Measurements from ENCODE around the gene CLEC16A.
A peak's percentile ranks its signal among the peaks of the same experiment; 100 is the strongest.

CLEC16A gene

GRCh38 chr16:11015076-11015475 lies 70.7 kb downstream of the CLEC16A start:
- no peak overlapping the region for H3K56ac ChIP-seq (ENCODE audit: low read length)
- H3K9ac ChIP-seq (ENCODE audit: low read length), result no peak overlapping the region
- no peak overlapping the region for H2BK15ac ChIP-seq (replicated peaks; ENCODE audit: low read depth)
- no peak overlapping the region for H3K18ac ChIP-seq (ENCODE audit: low read length)
- no CpG with 5 or more reads among the region's 6 CpGs for WGBS (ENCODE audit: extremely low coverage, insufficient coverage, low lambda C conversion rate)
- H2BK120ac ChIP-seq (ENCODE audit: low read depth, low read length), result no peak overlapping the region
- no peaks in the 10 kb centered on the region for H3K36me3 ChIP-seq (ENCODE audit: control insufficient read depth, insufficient read depth, low read length)
- H3K4ac ChIP-seq (ENCODE audit: low read depth, low read length), result no peak overlapping the region
- no peak overlapping the region for H2AK5ac ChIP-seq (ENCODE audit: low read length)
- H3K79me1 ChIP-seq (ENCODE audit: low read length), result no peaks in the 10 kb centered on the region
- H3K4me2 ChIP-seq (ENCODE audit: low read length), result no peak overlapping the region
- no peak overlapping the region for H4K8ac ChIP-seq (ENCODE audit: low read depth, low read length)
- no peak for DNase-seq
- H3K27ac ChIP-seq (ENCODE audit: low read depth, low read length), result no peak overlapping the region
- H3K4me3 ChIP-seq (ENCODE audit: low read length), result no peak overlapping the region
- no peak overlapping the region for H3K23ac ChIP-seq (ENCODE audit: low read length)
- no peaks in the 10 kb centered on the region for H3K27me3 ChIP-seq (ENCODE audit: insufficient read depth, low read length, poor library complexity)
- H2BK5ac ChIP-seq (ENCODE audit: low read length), result no peak overlapping the region
- H4K5ac ChIP-seq (ENCODE audit: low read length), result no peak overlapping the region
- no peaks in the 10 kb centered on the region for H3K79me2 ChIP-seq (ENCODE audit: control insufficient read depth, insufficient read depth, low read length)
- peaks cover 5% of the 10 kb centered on the region for H3K4me1 ChIP-seq (ENCODE audit: control insufficient read depth, low read depth, low read length)

- H3K4ac ChIP-seq (ENCODE audit: low read depth, low read length), result no peak overlapping the region
Measured at GRCh38 chr16:11015607-11016006, 71.2 kb downstream of the CLEC16A start.

DNA sequence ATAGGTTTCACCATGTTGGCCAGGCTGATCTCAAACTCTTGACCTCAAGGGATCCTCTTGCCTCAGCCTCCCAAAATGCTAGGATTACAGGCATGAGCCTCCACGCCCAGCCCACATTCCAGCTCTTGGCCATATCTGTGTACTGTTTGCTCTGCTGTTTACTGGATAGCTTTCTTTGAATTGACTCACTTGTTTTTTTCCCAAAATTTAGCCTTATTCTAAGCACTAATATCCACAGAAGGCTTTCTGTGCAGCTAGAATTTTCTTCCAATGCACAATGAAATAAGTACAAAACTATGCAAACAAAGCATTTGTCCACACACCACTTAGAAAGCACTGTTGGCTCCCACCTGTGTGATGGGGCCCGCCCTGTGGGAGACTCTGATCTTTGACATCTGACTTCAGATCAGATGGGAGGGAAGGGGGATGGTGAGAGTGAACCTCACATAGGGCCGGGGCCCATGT lies 72.2 kb downstream of the CLEC16A start:
- Histone ChIP-seq H2BK15ac (replicated peaks; ENCODE audit: low read depth) (no peak overlapping the region), H2BK120ac (ENCODE audit: low read depth, low read length) (no peak overlapping the region), H3K4me1 (ENCODE audit: control insufficient read depth, low read depth, low read length) (peaks cover 5% of the 10 kb centered on the region), H3K4me2 (ENCODE audit: low read length) (no peak overlapping the region), H3K79me1 (ENCODE audit: low read length) (no peaks in the 10 kb centered on the region), H3K56ac (ENCODE audit: low read length) (no peak overlapping the region), H3K23ac (ENCODE audit: low read length) (no peak overlapping the region), H3K4ac (ENCODE audit: low read depth, low read length) (no peak overlapping the region), H4K8ac (ENCODE audit: low read depth, low read length) (no peak overlapping the region), H4K5ac (ENCODE audit: low read length) (no peak overlapping the region), H2BK5ac (ENCODE audit: low read length) (no peak overlapping the region), H3K27me3 (ENCODE audit: insufficient read depth, low read length, poor library complexity) (no peaks in the 10 kb centered on the region), H3K79me2 (ENCODE audit: control insufficient read depth, insufficient read depth, low read length) (no peaks in the 10 kb centered on the region), H2AK5ac (ENCODE audit: low read length) (no peak overlapping the region), H3K36me3 (ENCODE audit: control insufficient read depth, insufficient read depth, low read length) (no peaks in the 10 kb centered on the region), H3K27ac (ENCODE audit: low read depth, low read length) (no peak overlapping the region), H3K4me3 (ENCODE audit: low read length) (no peak overlapping the region), H3K18ac (ENCODE audit: low read length) (no peak overlapping the region), H3K9ac (ENCODE audit: low read length) (no peak overlapping the region)
- no peak for DNase-seq
- no CpG with 5 or more reads among the region's 3 CpGs for WGBS (ENCODE audit: extremely low coverage, insufficient coverage, low lambda C conversion rate)

More at GRCh38 chr16:11015607-11016006, 71.2 kb downstream of the CLEC16A start:
- Histone ChIP-seq H2AK5ac (ENCODE audit: low read length) (peak overlapping the region; percentile 44), H3K4me3 (ENCODE audit: low read length) (no peak overlapping the region), H3K79me2 (ENCODE audit: control insufficient read depth, insufficient read depth, low read length) (no peaks in the 10 kb centered on the region), H2BK15ac (replicated peaks; ENCODE audit: low read depth) (no peak overlapping the region), H3K4me1 (ENCODE audit: control insufficient read depth, low read depth, low read length) (peaks cover 5% of the 10 kb centered on the region), H3K4me2 (ENCODE audit: low read length) (no peak overlapping the region), H4K5ac (ENCODE audit: low read length) (no peak overlapping the region), H3K36me3 (ENCODE audit: control insufficient read depth, insufficient read depth, low read length) (no peaks in the 10 kb centered on the region), H3K27me3 (ENCODE audit: insufficient read depth, low read length, poor library complexity) (no peaks in the 10 kb centered on the region), H4K8ac (ENCODE audit: low read depth, low read length) (no peak overlapping the region), H3K79me1 (ENCODE audit: low read length) (no peaks in the 10 kb centered on the region), H3K9ac (ENCODE audit: low read length) (no peak overlapping the region), H3K23ac (ENCODE audit: low read length) (no peak overlapping the region), H3K18ac (ENCODE audit: low read length) (no peak overlapping the region), H2BK5ac (ENCODE audit: low read length) (peak overlapping the region; percentile 25), H2BK120ac (ENCODE audit: low read depth, low read length) (no peak overlapping the region), H3K27ac (ENCODE audit: low read depth, low read length) (no peak overlapping the region), H3K56ac (ENCODE audit: low read length) (no peak overlapping the region)
- WGBS (ENCODE audit: extremely low coverage, insufficient coverage, low lambda C conversion rate), result no CpG with 5 or more reads among the region's 5 CpGs
- no peak for DNase-seq

- Histone ChIP-seq H2AK5ac (ENCODE audit: low read length) (no peak overlapping the region), H3K79me1 (ENCODE audit: low read length) (no peaks in the 10 kb centered on the region), H3K4ac (ENCODE audit: low read depth, low read length) (no peak overlapping the region), H2BK5ac (ENCODE audit: low read length) (no peak overlapping the region), H3K56ac (ENCODE audit: low read length) (no peak overlapping the region), H2BK120ac (ENCODE audit: low read depth, low read length) (no peak overlapping the region), H3K27me3 (ENCODE audit: insufficient read depth, low read length, poor library complexity) (no peaks in the 10 kb centered on the region), H3K36me3 (ENCODE audit: control insufficient read depth, insufficient read depth, low read length) (no peaks in the 10 kb centered on the region), H3K4me1 (ENCODE audit: control insufficient read depth, low read depth, low read length) (peaks cover 5% of the 10 kb centered on the region), H3K23ac (ENCODE audit: low read length) (no peak overlapping the region), H3K4me3 (ENCODE audit: low read length) (no peak overlapping the region), H3K79me2 (ENCODE audit: control insufficient read depth, insufficient read depth, low read length) (no peaks in the 10 kb centered on the region), H3K27ac (ENCODE audit: low read depth, low read length) (no peak overlapping the region), H3K9ac (ENCODE audit: low read length) (no peak overlapping the region), H2BK15ac (replicated peaks; ENCODE audit: low read depth) (no peak overlapping the region), H3K4me2 (ENCODE audit: low read length) (no peak overlapping the region), H4K5ac (ENCODE audit: low read length) (no peak overlapping the region), H3K18ac (ENCODE audit: low read length) (no peak overlapping the region), H4K8ac (ENCODE audit: low read depth, low read length) (no peak overlapping the region)
- WGBS (ENCODE audit: extremely low coverage, insufficient coverage, low lambda C conversion rate), result no CpG with 5 or more reads among the region's 9 CpGs
- no peak for DNase-seq
Measured at GRCh38 chr16:11016993-11017392, 72.6 kb downstream of the CLEC16A start.

GRCh38 chr16:11017499-11017898 lies 73.1 kb downstream of the CLEC16A start:
- Histone ChIP-seq H4K8ac (ENCODE audit: low read depth, low read length) (no peak overlapping the region), H3K56ac (ENCODE audit: low read length) (no peak overlapping the region), H3K4ac (ENCODE audit: low read depth, low read length) (no peak overlapping the region), H2BK120ac (ENCODE audit: low read depth, low read length) (no peak overlapping the region), H3K4me1 (ENCODE audit: control insufficient read depth, low read depth, low read length) (peaks cover 5% of the 10 kb centered on the region), H3K27ac (ENCODE audit: low read depth, low read length) (no peak overlapping the region), H2BK5ac (ENCODE audit: low read length) (no peak overlapping the region), H3K18ac (ENCODE audit: low read length) (no peak overlapping the region), H3K79me1 (ENCODE audit: low read length) (no peaks in the 10 kb centered on the region), H3K36me3 (ENCODE audit: control insufficient read depth, insufficient read depth, low read length) (no peaks in the 10 kb centered on the region), H3K9ac (ENCODE audit: low read length) (no peak overlapping the region), H3K4me2 (ENCODE audit: low read length) (no peak overlapping the region), H3K4me3 (ENCODE audit: low read length) (no peak overlapping the region), H3K23ac (ENCODE audit: low read length) (no peak overlapping the region), H4K5ac (ENCODE audit: low read length) (no peak overlapping the region), H3K27me3 (ENCODE audit: insufficient read depth, low read length, poor library complexity) (no peaks in the 10 kb centered on the region), H3K79me2 (ENCODE audit: control insufficient read depth, insufficient read depth, low read length) (no peaks in the 10 kb centered on the region), H2BK15ac (replicated peaks; ENCODE audit: low read depth) (no peak overlapping the region), H2AK5ac (ENCODE audit: low read length) (no peak overlapping the region)
- no CpG with 5 or more reads among the region's 2 CpGs for WGBS (ENCODE audit: extremely low coverage, insufficient coverage, low lambda C conversion rate)
- DNase-seq, result no peak

GRCh38 chr16:11020388-11020787 lies 76.0 kb downstream of the CLEC16A start:
- Histone ChIP-seq H3K23ac (ENCODE audit: low read length) (no peak overlapping the region), H3K4me2 (ENCODE audit: low read length) (no peak overlapping the region), H3K4me3 (ENCODE audit: low read length) (no peak overlapping the region), H4K8ac (ENCODE audit: low read depth, low read length) (no peak overlapping the region), H3K18ac (ENCODE audit: low read length) (no peak overlapping the region), H4K5ac (ENCODE audit: low read length) (no peak overlapping the region), H3K9ac (ENCODE audit: low read length) (no peak overlapping the region), H3K56ac (ENCODE audit: low read length) (peak overlapping the region; percentile 6), H2BK120ac (ENCODE audit: low read depth, low read length) (no peak overlapping the region), H3K79me1 (ENCODE audit: low read length) (no peaks in the 10 kb centered on the region), H3K27me3 (ENCODE audit: insufficient read depth, low read length, poor library complexity) (no peaks in the 10 kb centered on the region), H2BK15ac (replicated peaks; ENCODE audit: low read depth) (no peak overlapping the region), H3K36me3 (ENCODE audit: control insufficient read depth, insufficient read depth, low read length) (no peaks in the 10 kb centered on the region), H2BK5ac (ENCODE audit: low read length) (no peak overlapping the region), H3K79me2 (ENCODE audit: control insufficient read depth, insufficient read depth, low read length) (no peaks in the 10 kb centered on the region), H2AK5ac (ENCODE audit: low read length) (no peak overlapping the region), H3K4ac (ENCODE audit: low read depth, low read length) (no peak overlapping the region), H3K4me1 (ENCODE audit: control insufficient read depth, low read depth, low read length) (peaks cover 5% of the 10 kb centered on the region), H3K27ac (ENCODE audit: low read depth, low read length) (no peak overlapping the region)
- WGBS (ENCODE audit: extremely low coverage, insufficient coverage, low lambda C conversion rate), result no CpG with 5 or more reads among the region's 4 CpGs
- no peak for DNase-seq
